ENCODE data around the gene DCHS1. TPM values are rescaled to one million over a fixed set of nuclear protein-coding genes. Genes with fewer than 3 reads are reported as not detected.
A peak's percentile ranks its signal among the peaks of the same experiment; 100 is the strongest.

Gene DCHS1
- total RNA-seq, 1 experiment from 2014 or later, result 14.2 TPM

GRCh38 chr11:6682936-6683861 lies 27.6 kb upstream of the DCHS1 start, which contains the start of gene MRPL17 (continued):
- TF ChIP-seq ARID4B (CRISPR knock-in tag; IDR thresholded peaks at IDR 0.05; ENCODE audit: borderline replicate concordance), result peak; percentile 98
- no peak for TF ChIP-seq ZNF423 (CRISPR knock-in tag; IDR thresholded peaks at IDR 0.05)
- TF ChIP-seq ZNF219 (CRISPR knock-in tag; IDR thresholded peaks at IDR 0.05; ENCODE audit: borderline replicate concordance), result peak; percentile 82; the same call in 1 of the 2 replicates
- TF ChIP-seq, protein P1, sequence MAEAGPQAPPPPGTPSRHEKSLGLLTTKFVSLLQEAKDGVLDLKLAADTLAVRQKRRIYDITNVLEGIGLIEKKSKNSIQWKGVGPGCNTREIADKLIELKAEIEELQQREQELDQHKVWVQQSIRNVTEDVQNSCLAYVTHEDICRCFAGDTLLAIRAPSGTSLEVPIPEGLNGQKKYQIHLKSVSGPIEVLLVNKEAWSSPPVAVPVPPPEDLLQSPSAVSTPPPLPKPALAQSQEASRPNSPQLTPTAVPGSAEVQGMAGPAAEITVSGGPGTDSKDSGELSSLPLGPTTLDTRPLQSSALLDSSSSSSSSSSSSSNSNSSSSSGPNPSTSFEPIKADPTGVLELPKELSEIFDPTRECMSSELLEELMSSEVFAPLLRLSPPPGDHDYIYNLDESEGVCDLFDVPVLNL (CRISPR knock-in tag; IDR thresholded peaks at IDR 0.05; ENCODE audit: borderline replicate concordance, low read depth), result peak; percentile 82; the same call in 1 of the 2 replicates
- 0 out of 2 replicates have a peak, but pooled peaks have one; percentile 50 for TF ChIP-seq E2F1 (CRISPR knock-in tag; IDR thresholded peaks at IDR 0.05)
- TF ChIP-seq, protein P2, sequence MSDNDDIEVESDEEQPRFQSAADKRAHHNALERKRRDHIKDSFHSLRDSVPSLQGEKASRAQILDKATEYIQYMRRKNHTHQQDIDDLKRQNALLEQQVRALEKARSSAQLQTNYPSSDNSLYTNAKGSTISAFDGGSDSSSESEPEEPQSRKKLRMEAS (CRISPR knock-in tag; IDR thresholded peaks at IDR 0.05), result peak; percentile 99
- TF ChIP-seq, protein P3, sequence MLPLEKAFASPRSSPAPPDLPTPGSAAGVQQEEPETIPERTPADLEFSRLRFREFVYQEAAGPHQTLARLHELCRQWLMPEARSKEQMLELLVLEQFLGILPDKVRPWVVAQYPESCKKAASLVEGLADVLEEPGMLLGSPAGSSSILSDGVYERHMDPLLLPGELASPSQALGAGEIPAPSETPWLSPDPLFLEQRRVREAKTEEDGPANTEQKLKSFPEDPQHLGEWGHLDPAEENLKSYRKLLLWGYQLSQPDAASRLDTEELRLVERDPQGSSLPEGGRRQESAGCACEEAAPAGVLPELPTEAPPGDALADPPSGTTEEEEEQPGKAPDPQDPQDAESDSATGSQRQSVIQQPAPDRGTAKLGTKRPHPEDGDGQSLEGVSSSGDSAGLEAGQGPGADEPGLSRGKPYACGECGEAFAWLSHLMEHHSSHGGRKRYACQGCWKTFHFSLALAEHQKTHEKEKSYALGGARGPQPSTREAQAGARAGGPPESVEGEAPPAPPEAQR (CRISPR knock-in tag; IDR thresholded peaks at IDR 0.05), result no peak
- peak; percentile 75; the same call in 1 of the 2 replicates for TF ChIP-seq ESRRA (CRISPR knock-in tag; IDR thresholded peaks at IDR 0.05; ENCODE audit: borderline replicate concordance)
- TF ChIP-seq JUN (CRISPR knock-in tag; IDR thresholded peaks at IDR 0.05), result peak; percentile 94
- TF ChIP-seq OVOL2 (CRISPR knock-in tag; IDR thresholded peaks at IDR 0.05; ENCODE audit: borderline replicate concordance), result no peak
- peak; percentile 97 for TF ChIP-seq TEAD1 (CRISPR knock-in tag; IDR thresholded peaks at IDR 0.05)
- TF ChIP-seq NFATC4 (CRISPR knock-in tag; IDR thresholded peaks at IDR 0.05), result no peak
- TF ChIP-seq SMAD3 (CRISPR knock-in tag; IDR thresholded peaks at IDR 0.05; ENCODE audit: borderline replicate concordance), result peak; percentile 86
- TF ChIP-seq TCF7 (CRISPR knock-in tag; IDR thresholded peaks at IDR 0.05; ENCODE audit: low read depth), result no peak
- TF ChIP-seq IRF1 (CRISPR knock-in tag; IDR thresholded peaks at IDR 0.05), result no peak; the same call in 1 of the 2 replicates
- peak; percentile 62 for TF ChIP-seq NFE2L1 (CRISPR knock-in tag; IDR thresholded peaks at IDR 0.05)
- peak; percentile 88; the same call in 1 of the 2 replicates for TF ChIP-seq SMAD4 (CRISPR knock-in tag; IDR thresholded peaks at IDR 0.05)
- peak; percentile 77; the same call in 1 of the 2 replicates for TF ChIP-seq RELA (CRISPR knock-in tag; IDR thresholded peaks at IDR 0.05; ENCODE audit: borderline replicate concordance)
- peak; percentile 85 for TF ChIP-seq ZNF416 (CRISPR knock-in tag; IDR thresholded peaks at IDR 0.05)
- peak; percentile 91 for TF ChIP-seq TEAD4 (CRISPR knock-in tag; IDR thresholded peaks at IDR 0.05)
- 0 out of 2 replicates have a peak, but pooled peaks have one; percentile 76 for TF ChIP-seq ZBTB21 (CRISPR knock-in tag; IDR thresholded peaks at IDR 0.05; ENCODE audit: borderline replicate concordance)
- TF ChIP-seq FOXK1 (CRISPR knock-in tag; IDR thresholded peaks at IDR 0.05), result peak; percentile 95
- TF ChIP-seq GTF2I (CRISPR knock-in tag; conservative IDR thresholded peaks at IDR 0.05), result no peak
- TF ChIP-seq CBFB (CRISPR knock-in tag; IDR thresholded peaks at IDR 0.05; ENCODE audit: low read depth), result no peak; the same call in 1 of the 2 replicates
- TF ChIP-seq AFF4 (CRISPR knock-in tag; IDR thresholded peaks at IDR 0.05; ENCODE audit: borderline replicate concordance), result no peak
